Activated CD8-positive, alpha-beta memory T cell treated with anti-CD3 and anti-CD28 coated beads, Interleukin-2, amount 50 U/mL, for 24 hours (primary cell): ENCODE data around the gene APCDD1.
"Not testable (repeated sequence)": the region's sequence is repeated elsewhere in the genome, so short reads cannot be mapped to it uniquely, and the experiment has no call there.

Experiments used
- DNase-seq: peaks from one replicate; pipeline ENCODE4 v3.0.0-alpha.2; 2020; ENCODE audit errors: extremely low read depth

The APCDD1 gene

GRCh38 chr18:10463096-10463495, 8.7 kb downstream of the APCDD1 start:
- DNase-seq = no peak

GRCh38 chr18:10463741-10464140, 9.3 kb downstream of the APCDD1 start:
- no peak for DNase-seq

- DNase-seq = not testable (repeated sequence)
Measured at GRCh38 chr18:10464161-10464648, 9.8 kb downstream of the APCDD1 start.

GRCh38 chr18:10465174-10465939, 10.9 kb downstream of the APCDD1 start:
- no peak for DNase-seq

- no peak for DNase-seq
Measured at GRCh38 chr18:10470429-10470828, 16.0 kb downstream of the APCDD1 start.

GRCh38 chr18:10471574-10471973, 17.1 kb downstream of the APCDD1 start:
- DNase-seq = no peak

GRCh38 chr18:10473132-10473531, 18.7 kb downstream of the APCDD1 start:
- DNase-seq = no peak

- DNase-seq = no peak
Measured at GRCh38 chr18:10474309-10474708, 19.9 kb downstream of the APCDD1 start.

- no peak for DNase-seq
Measured at GRCh38 chr18:10475276-10475653, 20.8 kb downstream of the APCDD1 start.

GRCh38 chr18:10475654-10476291, 21.3 kb downstream of the APCDD1 start:
- no peak for DNase-seq

- DNase-seq = no peak
Measured at GRCh38 chr18:10476338-10476791, 21.9 kb downstream of the APCDD1 start.

- no peak for DNase-seq
Measured at GRCh38 chr18:10477121-10477862, 22.9 kb downstream of the APCDD1 start.

GRCh38 chr18:10477863-10478260, 23.4 kb downstream of the APCDD1 start:
- no peak for DNase-seq

GRCh38 chr18:10481831-10482230, 27.4 kb downstream of the APCDD1 start:
- DNase-seq = no peak

GRCh38 chr18:10482363-10482984, 28.0 kb downstream of the APCDD1 start:
- DNase-seq = no peak

GRCh38 chr18:10482985-10483949, 28.8 kb downstream of the APCDD1 start:
- DNase-seq = no peak

GRCh38 chr18:10485475-10485874, 31.0 kb downstream of the APCDD1 start:
- no peak for DNase-seq

GRCh38 chr18:10486362-10486761, 31.9 kb downstream of the APCDD1 start:
- DNase-seq = no peak

- no peak for DNase-seq
Measured at GRCh38 chr18:10487154-10487553, 32.7 kb downstream of the APCDD1 start.

- no peak for DNase-seq
Measured at GRCh38 chr18:10488017-10488416, 33.6 kb downstream of the APCDD1 start.
